BE2C (cell line): ENCODE measurements around the gene UTP18.
A peak's percentile ranks its signal among the peaks of the same experiment; 100 is the strongest.
"Not testable (repeated sequence)": the region's sequence is repeated elsewhere in the genome, so short reads cannot be mapped to it uniquely, and the experiment has no call there.

Experiments used
- DNase-seq: peaks from one replicate; pipeline ENCODE4 v3.0.0-alpha.2; 2020
- H3K27me3 ChIP-seq: fragments of 250-450 bp; sonication (Bioruptor Pico); 2 replicates; pipeline ENCODE4 v1.5.1; 2020; ENCODE audit warnings: mild to moderate bottlenecking
- H3K36me3 ChIP-seq: fragments of 250-450 bp; sonication (Bioruptor Pico); 2 replicates; pipeline ENCODE4 v1.5.1; 2020; ENCODE audit warnings: mild to moderate bottlenecking
- H3K4me1 ChIP-seq: fragments of 250-450 bp; sonication (Bioruptor Pico); 2 replicates; pipeline ENCODE4 v1.5.1; 2020
- H3K4me3 ChIP-seq: 2 replicates; pipeline ENCODE4 v1.5.1; 2011; ENCODE audit warnings: low read depth, low read length
- H3K9me3 ChIP-seq: fragments of 250-450 bp; sonication (Bioruptor Pico); 2 replicates; pipeline ENCODE4 v1.5.1; 2020
- CTCF ChIP-seq: IDR thresholded peaks from 2 replicates; pipeline ENCODE4 v1.5.1; 2012; ENCODE audit warnings: mild to moderate bottlenecking, low read depth, low read length

UTP18 gene

DNA sequence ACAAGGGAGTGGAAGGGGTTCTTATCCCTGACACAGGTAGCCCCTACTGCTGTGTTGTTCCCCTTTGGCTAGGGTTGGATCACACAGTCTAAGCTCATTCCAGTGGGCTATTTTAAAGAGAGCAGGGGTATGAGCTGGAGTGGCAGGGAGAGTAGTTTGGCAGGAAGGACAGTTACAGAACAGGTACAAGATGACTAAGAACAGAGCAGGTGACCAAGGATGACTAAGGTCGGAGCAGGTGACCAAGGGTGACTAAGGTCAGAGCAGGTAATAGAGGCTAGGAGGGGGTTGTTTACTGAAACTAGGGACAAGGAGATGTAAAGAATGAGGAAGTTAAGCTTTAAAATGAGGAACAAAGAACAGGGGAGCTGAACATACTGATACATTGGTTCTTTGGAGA lies 58.8 kb downstream of the UTP18 start:
- Histone ChIP-seq H3K4me1 (no peaks in the 10 kb centered on the region; the same call in none of the 2 replicates), H3K9me3 (no peaks in the 10 kb centered on the region), H3K27me3 (no peaks in the 10 kb centered on the region), H3K36me3 (no peaks in the 10 kb centered on the region), H3K4me3 (no peak overlapping the region)
- no peak for DNase-seq
- no peak for TF ChIP-seq CTCF

- Histone ChIP-seq H3K36me3 (no peaks in the 10 kb centered on the region), H3K4me3 (no peak overlapping the region), H3K27me3 (no peaks in the 10 kb centered on the region), H3K4me1 (no peaks in the 10 kb centered on the region; the same call in none of the 2 replicates), H3K9me3 (no peaks in the 10 kb centered on the region)
- peak; percentile 15 for DNase-seq
- peak; percentile 98 for TF ChIP-seq CTCF
Observed at GRCh38 chr17:51322390-51323029, 62.2 kb downstream of the UTP18 start.

- H3K9me3 ChIP-seq = no peaks in the 10 kb centered on the region
- DNase-seq = no peak
- no peak overlapping the region for H3K4me3 ChIP-seq
- H3K4me1 ChIP-seq = no peaks in the 10 kb centered on the region; the same call in none of the 2 replicates
- no peak for TF ChIP-seq CTCF
- no peaks in the 10 kb centered on the region for H3K27me3 ChIP-seq
- H3K36me3 ChIP-seq = no peaks in the 10 kb centered on the region
Observed at GRCh38 chr17:51325471-51325870, 65.1 kb downstream of the UTP18 start.

DNA sequence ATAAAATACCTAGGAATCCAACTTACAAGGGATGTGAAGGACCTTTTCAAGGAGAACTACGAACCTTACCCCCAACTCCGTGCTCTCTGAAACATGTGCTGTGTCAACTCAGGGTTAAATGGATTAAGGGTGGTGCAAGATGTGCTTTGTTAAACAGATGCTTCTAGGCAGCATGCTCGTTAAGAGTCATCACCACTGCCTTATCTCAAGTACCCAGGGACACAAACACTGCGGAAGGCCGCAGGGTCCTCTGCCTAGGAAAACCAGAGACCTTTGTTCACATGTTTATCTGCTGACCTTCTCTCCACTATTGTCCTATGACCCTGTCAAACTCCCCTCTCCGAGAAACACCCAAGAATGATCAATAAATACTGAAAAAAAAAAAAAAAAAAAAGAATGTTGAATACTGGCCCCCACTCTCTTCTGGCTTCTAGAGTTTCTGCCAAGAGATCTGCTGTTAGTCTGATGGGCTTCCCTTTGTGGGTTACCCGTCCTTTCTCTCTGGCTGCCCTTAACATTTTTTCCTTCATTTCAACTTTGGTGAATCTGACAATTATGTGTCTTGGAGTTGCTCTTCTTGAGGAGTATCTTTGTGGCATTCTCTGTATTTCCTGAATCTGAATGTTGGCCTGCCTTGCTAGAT lies 70.6 kb downstream of the UTP18 start:
- not testable (repeated sequence) for H3K9me3 ChIP-seq
- peak; percentile 27 for DNase-seq

DNA sequence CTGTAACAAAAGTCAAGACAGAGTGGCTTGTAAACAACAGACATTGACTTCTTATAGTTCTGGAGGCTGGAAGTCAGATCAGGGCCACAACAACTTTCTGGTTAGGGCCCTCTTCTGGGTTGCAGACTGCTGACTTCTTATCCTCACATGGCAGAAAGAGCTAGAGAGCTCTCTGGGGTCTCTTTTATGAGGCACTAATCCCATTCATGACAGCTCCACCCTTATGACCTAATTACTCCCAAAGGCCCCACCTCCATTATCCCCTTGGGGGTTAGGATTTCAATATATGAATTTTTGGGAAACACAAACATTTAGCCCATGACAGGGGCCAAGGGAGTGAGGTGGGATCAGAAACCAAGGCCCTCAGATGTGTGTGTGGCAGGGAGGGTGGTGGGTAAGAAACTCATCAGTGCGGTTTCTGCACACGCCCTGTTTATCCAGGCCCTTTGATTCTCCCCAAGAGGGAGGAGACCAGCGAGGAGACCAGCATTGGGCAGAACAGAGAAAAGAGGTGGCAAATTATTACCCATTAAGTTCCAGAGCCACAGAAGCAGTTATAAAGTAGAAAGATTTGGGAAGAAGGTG lies 74.8 kb downstream of the UTP18 start:
- Histone ChIP-seq H3K4me3 (no peak overlapping the region), H3K36me3 (no peaks in the 10 kb centered on the region), H3K4me1 (peaks cover 3% of the 10 kb centered on the region), H3K9me3 (no peaks in the 10 kb centered on the region), H3K27me3 (no peaks in the 10 kb centered on the region)
- TF ChIP-seq CTCF = no peak
- DNase-seq = no peak

More for the DNA sequence above, 70.6 kb downstream of the UTP18 start:
- not testable (repeated sequence) for H3K27me3 ChIP-seq, H3K36me3 ChIP-seq, H3K4me1 ChIP-seq, H3K4me3 ChIP-seq

GRCh38 chr17:51335883-51336822 lies 75.8 kb downstream of the UTP18 start:
- no peaks in the 10 kb centered on the region for H3K27me3 ChIP-seq
- DNase-seq = no peak
- no peak for TF ChIP-seq CTCF
- H3K9me3 ChIP-seq = no peaks in the 10 kb centered on the region
- H3K4me1 ChIP-seq = no peaks in the 10 kb centered on the region
- no peaks in the 10 kb centered on the region for H3K36me3 ChIP-seq
- no peak overlapping the region for H3K4me3 ChIP-seq
